HEK293 (cell line): ENCODE data around the gene RGS6.

Source experiments
- CTCF ChIA-PET: fragments of 350-600 bp; formaldehyde crosslinking; extraction: SDS; loops from one replicate; lab custom pipeline; 2021; ENCODE audit warnings: antibody characterized with exemption; lab: Yijun Ruan, JAX
- POLR2A ChIA-PET: fragments of 300-600 bp; formaldehyde crosslinking; extraction: SDS; loops from one replicate; lab custom pipeline; 2020; ENCODE audit warnings: antibody characterized with exemption, inconsistent platforms; lab: Yijun Ruan, JAX
- H3K27ac ChIP-seq: fragments of 200-500 bp; sonication (Bioruptor generic); 2 replicates; pipeline ENCODE4 v1.5.1; 2014; ENCODE audit warnings: low read depth, low read length, control low read depth, inconsistent platforms; ENCODE audit errors: extremely low read depth
- H3K36me3 ChIP-seq, 2 experiments: fragments of 200-500 bp in 1 of 2; sonication (Bioruptor generic) in 1 of 2; 1 replicate in 1 of 2; 2 replicates in 1 of 2; pipeline ENCODE4 v1.5.1; 2014 to 2017; ENCODE audit warnings: inconsistent platforms in 2 of 2, low read length in 2 of 2; ENCODE audit not compliant: control insufficient read depth in 2 of 2, insufficient read depth in 1 of 2
- H3K4me1 ChIP-seq: fragments of 200-500 bp; sonication (Bioruptor generic); 2 replicates; pipeline ENCODE4 v1.5.1; 2014; ENCODE audit warnings: mild to moderate bottlenecking, low read length, inconsistent platforms; ENCODE audit not compliant: control insufficient read depth, insufficient read depth
- H3K4me3 ChIP-seq: 2 replicates; pipeline ENCODE4 v1.5.1; 2011; ENCODE audit warnings: low read depth, mild to moderate bottlenecking, control low read depth, low read length, moderate library complexity
- H3K9me3 ChIP-seq: fragments of 200-500 bp; sonication (Bioruptor generic); 2 replicates; pipeline ENCODE4 v1.5.1; 2014; ENCODE audit warnings: low read depth, low read length, inconsistent platforms; ENCODE audit not compliant: control insufficient read depth, insufficient read depth
- KLF10 ChIP-seq: fragments of 450-650 bp; IDR thresholded peaks from 2 replicates; pipeline ENCODE4 v1.5.1; 2018; ENCODE audit warnings: missing biosample characterization, mild to moderate bottlenecking, missing genetic modification characterization
- MYNN ChIP-seq: fragments of 450-650 bp; formaldehyde crosslinking; IDR thresholded peaks from 2 replicates; pipeline ENCODE4 v1.5.1; 2016; ENCODE audit warnings: missing biosample characterization, missing genetic modification characterization, borderline replicate concordance
- SCRT2 ChIP-seq: fragments of 450-650 bp; formaldehyde crosslinking; IDR thresholded peaks from 2 replicates; pipeline ENCODE4 v1.5.1; 2016; ENCODE audit warnings: missing biosample characterization, missing genetic modification characterization
- TRIM28 ChIP-seq: IDR thresholded peaks from 2 replicates; pipeline ENCODE4 v1.6.1; 2011; ENCODE audit warnings: low read length, control low read depth, borderline replicate concordance
- ZFP41 ChIP-seq: fragments of 450-650 bp; formaldehyde crosslinking; IDR thresholded peaks from 2 replicates; pipeline ENCODE4 v1.5.1; 2016; ENCODE audit warnings: missing biosample characterization, missing genetic modification characterization, borderline replicate concordance
- ZNF133 ChIP-seq: fragments of 450-650 bp; formaldehyde crosslinking; IDR thresholded peaks from 2 replicates; pipeline ENCODE4 v1.5.1; 2016; ENCODE audit warnings: missing biosample characterization, missing genetic modification characterization
- ZNF2 ChIP-seq: fragments of 450-650 bp; formaldehyde crosslinking; IDR thresholded peaks from 2 replicates; pipeline ENCODE4 v1.5.1; 2016; ENCODE audit warnings: missing biosample characterization, missing genetic modification characterization
- ZNF214 ChIP-seq: fragments of 450-650 bp; formaldehyde crosslinking; IDR thresholded peaks from 2 replicates; pipeline ENCODE4 v1.5.1; 2017; ENCODE audit warnings: missing biosample characterization, mild to moderate bottlenecking, missing genetic modification characterization, borderline replicate concordance
- ZNF24 ChIP-seq: fragments of 450-650 bp; formaldehyde crosslinking; IDR thresholded peaks from 2 replicates; pipeline ENCODE4 v1.5.1; 2016; ENCODE audit warnings: missing biosample characterization, missing genetic modification characterization
- ZNF354C ChIP-seq: fragments of 450-650 bp; formaldehyde crosslinking; IDR thresholded peaks from 2 replicates; pipeline ENCODE4 v1.5.1; 2016; ENCODE audit warnings: missing biosample characterization, missing genetic modification characterization, low read depth, borderline replicate concordance
- ZNF366 ChIP-seq: fragments of 450-650 bp; formaldehyde crosslinking; conservative IDR thresholded peaks from 2 replicates; pipeline ENCODE4 v1.5.1; 2016; ENCODE audit warnings: missing biosample characterization, missing genetic modification characterization
- ZNF404 ChIP-seq: fragments of 450-650 bp; formaldehyde crosslinking; IDR thresholded peaks from 2 replicates; pipeline ENCODE4 v1.5.1; 2017; ENCODE audit warnings: missing biosample characterization, missing genetic modification characterization
- ZNF544 ChIP-seq: fragments of 450-650 bp; formaldehyde crosslinking; IDR thresholded peaks from 2 replicates; pipeline ENCODE4 v1.5.0; 2017; ENCODE audit warnings: missing biosample characterization, missing genetic modification characterization
- ZNF560 ChIP-seq: fragments of 450-650 bp; formaldehyde crosslinking; IDR thresholded peaks from 2 replicates; pipeline ENCODE4 v1.5.1; 2017; ENCODE audit warnings: missing biosample characterization, missing genetic modification characterization, borderline replicate concordance
- ZNF600 ChIP-seq: fragments of 450-650 bp; formaldehyde crosslinking; IDR thresholded peaks from 2 replicates; pipeline ENCODE4 v1.5.1; 2016; ENCODE audit warnings: missing biosample characterization, missing genetic modification characterization
- TF ChIP-seq, protein P1 (sequence below): fragments of 450-650 bp; formaldehyde crosslinking; conservative IDR thresholded peaks from 2 replicates; pipeline ENCODE4 v1.5.1; 2016; ENCODE audit warnings: low read depth, missing biosample characterization, missing genetic modification characterization
- TF ChIP-seq, protein P2 (sequence below): fragments of 450-650 bp; formaldehyde crosslinking; IDR thresholded peaks from 2 replicates; pipeline ENCODE4 v1.5.1; 2016; ENCODE audit warnings: missing biosample characterization, missing genetic modification characterization
- TF ChIP-seq, protein P3 (sequence below): fragments of 450-650 bp; formaldehyde crosslinking; IDR thresholded peaks from 2 replicates; pipeline ENCODE4 v1.5.1; 2017; ENCODE audit warnings: missing biosample characterization, mild to moderate bottlenecking, missing genetic modification characterization, moderate library complexity

Gene RGS6

DNA sequence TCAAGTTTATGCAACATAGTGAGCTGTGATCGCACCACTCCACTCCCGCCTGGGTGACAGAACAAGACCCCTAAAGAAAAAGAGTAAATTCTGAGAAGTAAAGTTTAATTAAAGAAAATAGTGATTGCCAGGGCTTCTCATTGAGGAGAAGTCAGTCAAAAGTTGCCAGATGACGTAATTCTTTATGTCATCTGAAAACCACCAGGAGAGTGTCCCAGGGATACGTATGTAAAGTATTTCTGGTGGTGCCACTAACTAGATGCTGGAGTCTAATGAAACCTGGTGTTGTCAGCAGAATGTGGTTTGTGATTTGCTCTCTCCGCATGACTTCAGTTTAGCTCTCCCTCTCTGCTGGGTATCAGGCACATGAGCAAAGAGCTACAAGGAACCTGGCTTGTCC, 569.2 kb downstream of the RGS6 start:
- CTCF ChIA-PET = no interaction called here

DNA sequence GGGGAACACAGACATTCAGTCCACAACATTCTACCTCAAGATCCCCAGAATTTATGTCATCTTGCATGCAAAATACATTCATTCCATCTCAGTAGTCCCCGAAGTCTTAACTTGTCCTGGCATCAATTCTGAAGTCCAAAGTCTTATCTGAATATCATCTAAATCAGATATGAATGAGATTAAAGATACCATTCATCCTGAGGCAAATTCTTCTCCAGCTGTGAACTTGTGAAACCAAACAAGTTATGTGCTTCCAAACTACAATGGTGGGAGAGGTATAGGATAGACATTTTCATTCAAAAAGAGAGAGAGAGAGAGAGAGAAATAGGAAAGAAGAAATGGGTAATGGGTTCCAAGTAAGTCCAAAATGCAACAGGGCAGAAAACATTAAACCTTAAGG, 571.0 kb downstream of the RGS6 start:
- Histone ChIP-seq H3K4me1 (no peaks in the 10 kb centered on the region; the same call in 1 of the 2 replicates), H3K9me3 (no peaks in the 10 kb centered on the region), H3K4me3 (no peak overlapping the region), H3K27ac (no peak overlapping the region)
- CTCF ChIA-PET = interaction anchor here (3.2 kb wide), 1 partner anchor 11 kb away, joined by 10 read pairs; no protein-coding TSS in a partner anchor
- TF ChIP-seq SCRT2 (tag by site-specific recombination) (no peak), ZNF24 (tag by site-specific recombination) (no peak), ZNF354C (tag by site-specific recombination) (no peak), ZNF404 (no peak), ZNF560 (tag by site-specific recombination) (no peak)
- TF ChIP-seq, all 188 proteins: peak for 0
- H3K36me3 ChIP-seq = no peaks in the 10 kb centered on the region
- POLR2A ChIA-PET = no interaction called here

More for the DNA sequence above, 569.2 kb downstream of the RGS6 start:
- Histone ChIP-seq H3K36me3 (no peaks in the 10 kb centered on the region), H3K4me3 (no peak overlapping the region), H3K27ac (no peak overlapping the region), H3K4me1 (no peaks in the 10 kb centered on the region; the same call in 1 of the 2 replicates), H3K9me3 (no peaks in the 10 kb centered on the region)
- no peak for TF ChIP-seq ZNF214 (tag by site-specific recombination)
- TF ChIP-seq, protein P1, sequence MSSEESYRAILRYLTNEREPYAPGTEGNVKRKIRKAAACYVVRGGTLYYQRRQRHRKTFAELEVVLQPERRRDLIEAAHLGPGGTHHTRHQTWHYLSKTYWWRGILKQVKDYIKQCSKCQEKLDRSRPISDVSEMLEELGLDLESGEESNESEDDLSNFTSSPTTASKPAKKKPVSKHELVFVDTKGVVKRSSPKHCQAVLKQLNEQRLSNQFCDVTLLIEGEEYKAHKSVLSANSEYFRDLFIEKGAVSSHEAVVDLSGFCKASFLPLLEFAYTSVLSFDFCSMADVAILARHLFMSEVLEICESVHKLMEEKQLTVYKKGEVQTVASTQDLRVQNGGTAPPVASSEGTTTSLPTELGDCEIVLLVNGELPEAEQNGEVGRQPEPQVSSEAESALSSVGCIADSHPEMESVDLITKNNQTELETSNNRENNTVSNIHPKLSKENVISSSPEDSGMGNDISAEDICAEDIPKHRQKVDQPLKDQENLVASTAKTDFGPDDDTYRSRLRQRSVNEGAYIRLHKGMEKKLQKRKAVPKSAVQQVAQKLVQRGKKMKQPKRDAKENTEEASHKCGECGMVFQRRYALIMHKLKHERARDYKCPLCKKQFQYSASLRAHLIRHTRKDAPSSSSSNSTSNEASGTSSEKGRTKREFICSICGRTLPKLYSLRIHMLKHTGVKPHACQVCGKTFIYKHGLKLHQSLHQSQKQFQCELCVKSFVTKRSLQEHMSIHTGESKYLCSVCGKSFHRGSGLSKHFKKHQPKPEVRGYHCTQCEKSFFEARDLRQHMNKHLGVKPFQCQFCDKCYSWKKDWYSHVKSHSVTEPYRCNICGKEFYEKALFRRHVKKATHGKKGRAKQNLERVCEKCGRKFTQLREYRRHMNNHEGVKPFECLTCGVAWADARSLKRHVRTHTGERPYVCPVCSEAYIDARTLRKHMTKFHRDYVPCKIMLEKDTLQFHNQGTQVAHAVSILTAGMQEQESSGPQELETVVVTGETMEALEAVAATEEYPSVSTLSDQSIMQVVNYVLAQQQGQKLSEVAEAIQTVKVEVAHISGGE (tag by site-specific recombination) = no peak
- no peak for TF ChIP-seq ZNF133
- no peak for TF ChIP-seq ZNF2 (tag by site-specific recombination)
- TF ChIP-seq ZFP41 (tag by site-specific recombination) = no peak
- TF ChIP-seq, protein P2, sequence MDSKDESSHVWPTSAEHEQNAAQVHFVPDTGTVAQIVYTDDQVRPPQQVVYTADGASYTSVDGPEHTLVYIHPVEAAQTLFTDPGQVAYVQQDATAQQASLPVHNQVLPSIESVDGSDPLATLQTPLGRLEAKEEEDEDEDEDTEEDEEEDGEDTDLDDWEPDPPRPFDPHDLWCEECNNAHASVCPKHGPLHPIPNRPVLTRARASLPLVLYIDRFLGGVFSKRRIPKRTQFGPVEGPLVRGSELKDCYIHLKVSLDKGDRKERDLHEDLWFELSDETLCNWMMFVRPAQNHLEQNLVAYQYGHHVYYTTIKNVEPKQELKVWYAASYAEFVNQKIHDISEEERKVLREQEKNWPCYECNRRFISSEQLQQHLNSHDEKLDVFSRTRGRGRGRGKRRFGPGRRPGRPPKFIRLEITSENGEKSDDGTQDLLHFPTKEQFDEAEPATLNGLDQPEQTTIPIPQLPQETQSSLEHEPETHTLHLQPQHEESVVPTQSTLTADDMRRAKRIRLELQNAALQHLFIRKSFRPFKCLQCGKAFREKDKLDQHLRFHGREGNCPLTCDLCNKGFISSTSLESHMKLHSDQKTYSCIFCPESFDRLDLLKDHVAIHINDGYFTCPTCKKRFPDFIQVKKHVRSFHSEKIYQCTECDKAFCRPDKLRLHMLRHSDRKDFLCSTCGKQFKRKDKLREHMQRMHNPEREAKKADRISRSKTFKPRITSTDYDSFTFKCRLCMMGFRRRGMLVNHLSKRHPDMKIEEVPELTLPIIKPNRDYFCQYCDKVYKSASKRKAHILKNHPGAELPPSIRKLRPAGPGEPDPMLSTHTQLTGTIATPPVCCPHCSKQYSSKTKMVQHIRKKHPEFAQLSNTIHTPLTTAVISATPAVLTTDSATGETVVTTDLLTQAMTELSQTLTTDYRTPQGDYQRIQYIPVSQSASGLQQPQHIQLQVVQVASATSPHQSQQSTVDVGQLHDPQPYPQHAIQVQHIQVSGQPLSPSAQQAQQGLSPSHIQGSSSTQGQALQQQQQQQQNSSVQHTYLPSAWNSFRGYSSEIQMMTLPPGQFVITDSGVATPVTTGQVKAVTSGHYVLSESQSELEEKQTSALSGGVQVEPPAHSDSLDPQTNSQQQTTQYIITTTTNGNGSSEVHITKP = no peak
- TF ChIP-seq ZNF600 (tag by site-specific recombination) = no peak
- TF ChIP-seq TRIM28 = no peak
- no peak for TF ChIP-seq KLF10 (tag by site-specific recombination)
- TF ChIP-seq ZNF366 (tag by site-specific recombination) = no peak
- no peak for TF ChIP-seq ZNF544 (tag by site-specific recombination)
- TF ChIP-seq, protein P3, sequence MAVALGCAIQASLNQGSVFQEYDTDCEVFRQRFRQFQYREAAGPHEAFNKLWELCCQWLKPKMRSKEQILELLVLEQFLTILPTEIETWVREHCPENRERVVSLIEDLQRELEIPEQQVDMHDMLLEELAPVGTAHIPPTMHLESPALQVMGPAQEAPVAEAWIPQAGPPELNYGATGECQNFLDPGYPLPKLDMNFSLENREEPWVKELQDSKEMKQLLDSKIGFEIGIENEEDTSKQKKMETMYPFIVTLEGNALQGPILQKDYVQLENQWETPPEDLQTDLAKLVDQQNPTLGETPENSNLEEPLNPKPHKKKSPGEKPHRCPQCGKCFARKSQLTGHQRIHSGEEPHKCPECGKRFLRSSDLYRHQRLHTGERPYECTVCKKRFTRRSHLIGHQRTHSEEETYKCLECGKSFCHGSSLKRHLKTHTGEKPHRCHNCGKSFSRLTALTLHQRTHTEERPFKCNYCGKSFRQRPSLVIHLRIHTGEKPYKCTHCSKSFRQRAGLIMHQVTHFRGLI (tag by site-specific recombination) = no peak
- TF ChIP-seq MYNN (tag by site-specific recombination) = no peak
- POLR2A ChIA-PET = no interaction called here
